WI38 (cell line): ENCODE data around the gene LRBA.
A peak's percentile ranks its signal among the peaks of the same experiment; 100 is the strongest.

Experiments used
- H3K4me3 ChIP-seq: 2 replicates; pipeline ENCODE4 v1.5.1; 2011; ENCODE audit warnings: low read depth, mild to moderate bottlenecking, control low read depth, low read length
- TF ChIP-seq, protein P1 (sequence below): IDR thresholded peaks from 2 replicates; pipeline ENCODE4 v1.5.1; 2012; ENCODE audit warnings: low read depth, mild to moderate bottlenecking, control low read depth, low read length

LRBA gene

GRCh38 chr4:151013944-151014343 lies 1.1 kb downstream of the LRBA start:
- H3K4me3 ChIP-seq: peak overlapping the region; percentile 88
- TF ChIP-seq, protein P1, sequence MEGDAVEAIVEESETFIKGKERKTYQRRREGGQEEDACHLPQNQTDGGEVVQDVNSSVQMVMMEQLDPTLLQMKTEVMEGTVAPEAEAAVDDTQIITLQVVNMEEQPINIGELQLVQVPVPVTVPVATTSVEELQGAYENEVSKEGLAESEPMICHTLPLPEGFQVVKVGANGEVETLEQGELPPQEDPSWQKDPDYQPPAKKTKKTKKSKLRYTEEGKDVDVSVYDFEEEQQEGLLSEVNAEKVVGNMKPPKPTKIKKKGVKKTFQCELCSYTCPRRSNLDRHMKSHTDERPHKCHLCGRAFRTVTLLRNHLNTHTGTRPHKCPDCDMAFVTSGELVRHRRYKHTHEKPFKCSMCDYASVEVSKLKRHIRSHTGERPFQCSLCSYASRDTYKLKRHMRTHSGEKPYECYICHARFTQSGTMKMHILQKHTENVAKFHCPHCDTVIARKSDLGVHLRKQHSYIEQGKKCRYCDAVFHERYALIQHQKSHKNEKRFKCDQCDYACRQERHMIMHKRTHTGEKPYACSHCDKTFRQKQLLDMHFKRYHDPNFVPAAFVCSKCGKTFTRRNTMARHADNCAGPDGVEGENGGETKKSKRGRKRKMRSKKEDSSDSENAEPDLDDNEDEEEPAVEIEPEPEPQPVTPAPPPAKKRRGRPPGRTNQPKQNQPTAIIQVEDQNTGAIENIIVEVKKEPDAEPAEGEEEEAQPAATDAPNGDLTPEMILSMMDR: no peak

DNA sequence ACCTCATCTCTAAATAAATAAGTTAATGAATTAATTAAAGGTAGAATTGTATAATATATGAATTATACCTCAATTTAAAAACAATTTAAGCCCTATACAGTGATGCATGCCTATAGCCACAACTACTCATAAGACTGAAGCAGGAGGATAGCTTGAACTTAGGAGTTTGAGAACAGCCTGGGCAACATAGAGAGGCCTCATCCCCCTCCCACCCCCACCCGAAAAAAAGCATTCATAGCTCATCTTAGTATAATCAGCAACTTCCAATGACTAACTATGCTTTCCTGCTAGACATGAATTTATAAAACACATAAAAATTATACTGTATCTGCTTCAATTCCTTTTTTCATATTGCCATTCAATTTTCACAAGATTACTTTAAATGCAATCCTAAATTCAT lies 1.6 kb downstream of the LRBA start:
- TF ChIP-seq, protein P1: no peak
- H3K4me3 ChIP-seq: no peak overlapping the region

DNA sequence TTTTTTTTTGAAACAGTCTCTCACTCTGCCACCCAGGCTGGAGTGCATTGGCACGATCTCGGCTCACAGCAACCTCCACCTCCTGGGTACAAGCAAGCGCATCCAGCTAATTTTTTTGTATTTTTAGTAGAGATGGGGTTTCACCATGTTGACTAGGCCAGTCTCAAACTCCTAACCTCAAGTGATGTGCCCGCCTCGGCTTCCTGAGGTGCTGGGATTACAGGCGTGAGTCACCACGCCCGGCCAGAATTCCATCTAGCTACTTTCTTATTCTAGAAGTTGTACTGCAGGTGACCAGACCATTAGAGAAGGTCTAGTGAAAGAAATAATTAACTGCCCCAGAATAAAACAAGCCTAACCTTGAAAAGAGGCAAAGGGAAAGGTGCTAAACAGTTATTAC lies 2.3 kb downstream of the LRBA start:
- no peak overlapping the region for H3K4me3 ChIP-seq
- TF ChIP-seq, protein P1: no peak

DNA sequence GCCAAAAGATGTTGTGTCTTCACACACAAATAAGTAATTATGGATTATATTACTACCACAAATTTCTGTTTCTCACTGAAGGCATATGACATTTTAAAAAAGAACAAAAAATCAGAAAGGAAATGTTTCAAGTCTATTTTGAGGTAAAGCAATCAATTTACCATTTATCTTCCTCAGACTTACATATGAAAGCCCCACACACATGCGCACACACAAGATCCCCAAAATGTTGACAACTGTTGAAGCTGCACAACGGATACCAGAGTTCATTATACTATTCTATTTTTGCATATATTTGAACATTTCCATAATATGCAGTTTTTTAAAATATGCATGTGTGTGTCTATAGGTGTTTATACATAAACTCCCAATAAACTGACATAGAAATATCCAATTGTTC lies 2.7 kb downstream of the LRBA start:
- no peak overlapping the region for H3K4me3 ChIP-seq

GRCh38 chr4:151004222-151004621 lies 10.9 kb downstream of the LRBA start:
- TF ChIP-seq, protein P1: no peak
- H3K4me3 ChIP-seq: no peak overlapping the region

More for the DNA sequence above, 2.7 kb downstream of the LRBA start:
- TF ChIP-seq, protein P1: no peak

DNA sequence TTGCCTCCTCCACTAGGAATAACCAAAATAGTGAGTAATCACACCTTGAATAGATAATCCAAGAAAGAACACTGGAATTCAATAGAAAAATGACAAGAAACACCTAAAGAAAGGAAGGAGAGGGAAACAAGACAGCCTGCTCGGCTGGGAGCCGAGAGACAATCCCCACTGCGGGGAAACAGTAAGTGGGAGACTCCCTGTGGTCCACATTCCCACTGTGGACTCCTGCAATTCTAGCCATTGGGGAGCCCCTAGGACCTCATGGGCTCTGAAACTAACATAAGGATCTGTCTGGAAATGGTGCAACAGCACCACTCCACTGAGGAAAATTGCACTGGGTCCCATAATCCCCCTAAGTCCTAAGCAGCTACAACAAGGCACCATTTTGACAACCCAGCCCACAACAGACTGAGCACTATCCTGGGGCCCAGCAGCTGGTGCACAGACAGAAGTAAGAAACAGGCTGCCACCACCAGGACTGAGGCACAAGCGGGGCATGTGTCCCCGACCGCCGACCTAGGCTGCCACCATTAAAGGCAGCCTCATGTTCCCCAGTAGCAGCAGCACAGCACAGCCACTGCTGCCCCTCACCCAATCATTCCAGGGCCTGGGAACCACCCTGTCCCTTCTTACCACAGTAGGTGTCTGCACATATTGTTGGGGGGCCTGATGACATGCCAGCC lies 14.2 kb downstream of the LRBA start:
- TF ChIP-seq, protein P1: no peak
- H3K4me3 ChIP-seq: no peak overlapping the region

- TF ChIP-seq, protein P1: no peak
- no peak overlapping the region for H3K4me3 ChIP-seq
Measured at GRCh38 chr4:150999086-150999485, 16.0 kb downstream of the LRBA start.
